ENCODE measurements around the gene SETBP1.
A peak's percentile ranks its signal among the peaks of the same experiment; 100 is the strongest.

The SETBP1 gene

GRCh38 chr18:44741511-44741910, 60.8 kb downstream of the SETBP1 start:
- H3K4me1 ChIP-seq (ENCODE audit: control insufficient read depth, insufficient read depth, low read length, poor library complexity, severe bottlenecking): peaks cover 13% of the 10 kb centered on the region
- H3K4me3 ChIP-seq (ENCODE audit: extremely low read depth, insufficient read depth, low read length, poor library complexity, severe bottlenecking): no peak overlapping the region
- H3K9me3 ChIP-seq (ENCODE audit: control insufficient read depth, low read length): no peaks in the 10 kb centered on the region
- 86 to 94% methylated on average over 2 to 5 of the region's 5 CpGs for WGBS, 2 experiments (ENCODE audit: insufficient coverage in 2 of 2)
- H3K27ac ChIP-seq (ENCODE audit: low read depth, low read length, severe bottlenecking): no peak overlapping the region
- H3K36me3 ChIP-seq (ENCODE audit: control insufficient read depth, insufficient read depth, low read length): peaks cover 5% of the 10 kb centered on the region

GRCh38 chr18:44742126-44742525, 61.4 kb downstream of the SETBP1 start:
- no peak overlapping the region for H3K27ac ChIP-seq (ENCODE audit: low read depth, low read length, severe bottlenecking)
- 92% methylated on average over 3 of the region's 3 CpGs; no CpG with 5 or more reads in 1 of the 2 experiments for WGBS, 2 experiments (ENCODE audit: insufficient coverage in 2 of 2)
- H3K9me3 ChIP-seq (ENCODE audit: control insufficient read depth, low read length): no peaks in the 10 kb centered on the region
- H3K4me1 ChIP-seq (ENCODE audit: control insufficient read depth, insufficient read depth, low read length, poor library complexity, severe bottlenecking): peaks cover 13% of the 10 kb centered on the region
- peaks cover 5% of the 10 kb centered on the region for H3K36me3 ChIP-seq (ENCODE audit: control insufficient read depth, insufficient read depth, low read length)
- no peak overlapping the region for H3K4me3 ChIP-seq (ENCODE audit: extremely low read depth, insufficient read depth, low read length, poor library complexity, severe bottlenecking)

- peaks cover 5% of the 10 kb centered on the region for H3K36me3 ChIP-seq (ENCODE audit: control insufficient read depth, insufficient read depth, low read length)
- peak overlapping the region; percentile 13 for H3K27ac ChIP-seq (ENCODE audit: low read depth, low read length, severe bottlenecking)
- peaks cover 13% of the 10 kb centered on the region for H3K4me1 ChIP-seq (ENCODE audit: control insufficient read depth, insufficient read depth, low read length, poor library complexity, severe bottlenecking)
- no peak overlapping the region for H3K4me3 ChIP-seq (ENCODE audit: extremely low read depth, insufficient read depth, low read length, poor library complexity, severe bottlenecking)
- WGBS, 2 experiments (ENCODE audit: insufficient coverage in 2 of 2): 49 to 57% methylated on average over 2 of the region's 3 CpGs
- no peaks in the 10 kb centered on the region for H3K9me3 ChIP-seq (ENCODE audit: control insufficient read depth, low read length)
Measured at GRCh38 chr18:44742718-44743311, 62.1 kb downstream of the SETBP1 start.

- H3K27ac ChIP-seq (ENCODE audit: low read depth, low read length, severe bottlenecking): no peak overlapping the region
- WGBS, 2 experiments (ENCODE audit: insufficient coverage in 2 of 2): 89% methylated on average over 2 of the region's 2 CpGs; no CpG with 5 or more reads in 1 of the 2 experiments
- H3K4me3 ChIP-seq (ENCODE audit: extremely low read depth, insufficient read depth, low read length, poor library complexity, severe bottlenecking): no peak overlapping the region
- H3K36me3 ChIP-seq (ENCODE audit: control insufficient read depth, insufficient read depth, low read length): peaks cover 5% of the 10 kb centered on the region
- peaks cover 13% of the 10 kb centered on the region for H3K4me1 ChIP-seq (ENCODE audit: control insufficient read depth, insufficient read depth, low read length, poor library complexity, severe bottlenecking)
- H3K9me3 ChIP-seq (ENCODE audit: control insufficient read depth, low read length): no peaks in the 10 kb centered on the region
Measured at GRCh38 chr18:44743631-44744030, 62.9 kb downstream of the SETBP1 start.

DNA sequence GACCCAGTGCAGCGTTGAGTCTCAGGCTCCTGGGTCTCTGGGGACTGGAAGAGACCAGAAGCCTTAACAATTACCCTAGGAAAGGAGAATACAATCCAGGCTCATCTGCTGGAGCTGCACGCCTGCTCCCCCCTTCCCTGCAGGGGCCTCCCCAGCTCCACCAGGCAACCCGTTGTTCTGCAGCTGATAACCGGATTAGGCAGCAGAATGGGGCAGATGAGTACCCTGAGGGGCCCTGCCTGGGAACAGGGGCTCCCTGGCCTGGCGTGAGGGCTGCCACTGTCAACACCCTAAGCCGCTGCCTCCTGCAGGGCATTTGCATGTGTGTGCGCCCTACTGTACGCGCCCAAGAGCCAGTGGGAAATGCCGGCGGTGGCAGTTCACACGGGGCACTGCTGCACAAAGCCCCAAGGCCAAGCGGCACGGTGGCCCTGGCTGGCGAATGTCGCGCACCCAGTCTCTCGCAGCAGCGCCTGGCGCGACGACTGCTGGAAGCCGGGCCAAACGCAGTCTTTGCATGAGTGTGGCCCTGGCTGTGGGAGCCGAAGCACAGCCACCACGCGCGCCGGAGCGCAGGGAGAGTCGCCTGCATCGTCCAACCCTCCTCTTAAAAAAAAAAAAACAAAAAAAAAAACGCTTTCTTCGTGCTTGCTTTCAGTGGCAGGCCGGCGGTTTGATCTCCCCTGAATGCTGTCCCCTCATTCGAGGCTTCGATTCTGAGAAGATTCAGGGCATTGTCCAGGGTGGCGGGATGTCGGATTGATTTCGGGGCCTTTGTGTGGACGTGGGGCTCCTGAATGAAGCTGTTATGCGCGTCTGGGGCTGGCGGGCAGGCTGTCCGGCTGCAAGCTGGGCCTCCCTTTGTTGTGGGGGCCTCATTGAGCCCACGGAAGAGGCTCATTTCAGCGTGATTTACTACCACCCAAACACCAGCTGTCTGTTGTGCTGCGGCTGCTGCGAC, 63.8 kb downstream of the SETBP1 start:
- Histone ChIP-seq H3K9me3 (ENCODE audit: control insufficient read depth, low read length) (no peaks in the 10 kb centered on the region), H3K36me3 (ENCODE audit: control insufficient read depth, insufficient read depth, low read length) (peaks cover 9% of the 10 kb centered on the region), H3K4me1 (ENCODE audit: control insufficient read depth, insufficient read depth, low read length, poor library complexity, severe bottlenecking) (peaks cover 13% of the 10 kb centered on the region), H3K27ac (ENCODE audit: low read depth, low read length, severe bottlenecking) (peak overlapping the region; percentile 20), H3K4me3 (ENCODE audit: extremely low read depth, insufficient read depth, low read length, poor library complexity, severe bottlenecking) (no peak overlapping the region)
- 83 to 91% methylated on average over 33 to 48 of the region's 50 CpGs for WGBS, 2 experiments (ENCODE audit: insufficient coverage in 2 of 2)

- Histone ChIP-seq H3K36me3 (ENCODE audit: control insufficient read depth, insufficient read depth, low read length) (peaks cover 5% of the 10 kb centered on the region), H3K9me3 (ENCODE audit: control insufficient read depth, low read length) (no peaks in the 10 kb centered on the region), H3K27ac (ENCODE audit: low read depth, low read length, severe bottlenecking) (no peak overlapping the region), H3K4me1 (ENCODE audit: control insufficient read depth, insufficient read depth, low read length, poor library complexity, severe bottlenecking) (peaks cover 5% of the 10 kb centered on the region), H3K4me3 (ENCODE audit: extremely low read depth, insufficient read depth, low read length, poor library complexity, severe bottlenecking) (no peak overlapping the region)
- no CpG with 5 or more reads among the region's 1 CpG for WGBS, 2 experiments (ENCODE audit: insufficient coverage in 2 of 2)
Measured at GRCh38 chr18:44747157-44747556, 66.5 kb downstream of the SETBP1 start.

DNA sequence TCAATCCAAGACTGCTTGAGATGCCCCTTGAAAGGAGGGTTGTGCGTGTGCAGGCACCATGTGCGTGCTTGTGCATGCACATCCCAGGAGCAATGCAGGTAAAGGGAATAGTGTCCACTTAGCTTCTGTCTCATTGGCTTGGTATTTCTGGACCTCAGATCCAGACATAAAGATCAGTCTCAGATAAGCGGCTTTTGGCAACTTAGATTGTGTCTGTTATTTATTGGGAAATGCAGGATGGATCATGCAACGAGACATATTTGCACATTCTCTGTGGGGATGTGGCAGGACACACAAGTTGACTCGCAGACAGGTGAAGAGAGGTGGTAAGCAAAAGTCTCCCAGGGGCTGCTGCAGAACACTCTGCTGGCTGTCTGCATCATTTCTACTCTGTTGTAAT, 67.9 kb downstream of the SETBP1 start:
- Histone ChIP-seq H3K27ac (ENCODE audit: low read depth, low read length, severe bottlenecking) (no peak overlapping the region), H3K4me1 (ENCODE audit: control insufficient read depth, insufficient read depth, low read length, poor library complexity, severe bottlenecking) (no peaks in the 10 kb centered on the region)

GRCh38 chr18:44750774-44751173, 70.1 kb downstream of the SETBP1 start:
- no peaks in the 10 kb centered on the region for H3K9me3 ChIP-seq (ENCODE audit: control insufficient read depth, low read length)
- H3K36me3 ChIP-seq (ENCODE audit: control insufficient read depth, insufficient read depth, low read length): peaks cover 7% of the 10 kb centered on the region
- H3K27ac ChIP-seq (ENCODE audit: low read depth, low read length, severe bottlenecking): no peak overlapping the region
- no peak overlapping the region for H3K4me3 ChIP-seq (ENCODE audit: extremely low read depth, insufficient read depth, low read length, poor library complexity, severe bottlenecking)
- H3K4me1 ChIP-seq (ENCODE audit: control insufficient read depth, insufficient read depth, low read length, poor library complexity, severe bottlenecking): no peaks in the 10 kb centered on the region
- 94% methylated on average over 1 of the region's 1 CpG; no CpG with 5 or more reads in 1 of the 2 experiments for WGBS, 2 experiments (ENCODE audit: insufficient coverage in 2 of 2)

More for the DNA sequence above, 67.9 kb downstream of the SETBP1 start:
- 94 to 96% methylated on average over 5 of the region's 5 CpGs for WGBS, 2 experiments (ENCODE audit: insufficient coverage in 2 of 2)
- peaks cover 7% of the 10 kb centered on the region for H3K36me3 ChIP-seq (ENCODE audit: control insufficient read depth, insufficient read depth, low read length)
- no peaks in the 10 kb centered on the region for H3K9me3 ChIP-seq (ENCODE audit: control insufficient read depth, low read length)
- no peak overlapping the region for H3K4me3 ChIP-seq (ENCODE audit: extremely low read depth, insufficient read depth, low read length, poor library complexity, severe bottlenecking)

DNA sequence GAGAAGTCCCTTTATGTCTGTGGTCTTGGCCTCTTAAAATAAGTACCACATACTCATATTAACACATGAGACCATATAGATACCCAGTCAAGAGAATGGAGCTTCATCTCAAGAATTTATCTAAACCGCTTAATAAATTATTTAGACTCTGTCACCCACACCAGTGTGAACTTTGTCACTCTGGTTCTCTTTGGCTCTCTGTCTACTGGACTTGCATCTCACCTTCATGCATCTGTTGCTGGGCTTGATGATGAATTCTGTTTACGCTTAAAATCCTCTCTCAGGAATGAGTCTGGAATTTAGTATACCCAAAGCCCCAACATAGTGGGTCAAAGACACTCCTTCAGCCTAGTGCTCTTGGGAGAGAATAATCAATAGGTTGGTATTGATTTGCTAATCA, 73.9 kb downstream of the SETBP1 start:
- Histone ChIP-seq H3K36me3 (ENCODE audit: control insufficient read depth, insufficient read depth, low read length) (peaks cover 4% of the 10 kb centered on the region), H3K4me1 (ENCODE audit: control insufficient read depth, insufficient read depth, low read length, poor library complexity, severe bottlenecking) (no peaks in the 10 kb centered on the region), H3K9me3 (ENCODE audit: control insufficient read depth, low read length) (no peaks in the 10 kb centered on the region), H3K27ac (ENCODE audit: low read depth, low read length, severe bottlenecking) (no peak overlapping the region), H3K4me3 (ENCODE audit: extremely low read depth, insufficient read depth, low read length, poor library complexity, severe bottlenecking) (no peak overlapping the region)
- WGBS, 2 experiments (ENCODE audit: insufficient coverage in 2 of 2): 79 to 100% methylated on average over 1 of the region's 2 CpGs

DNA sequence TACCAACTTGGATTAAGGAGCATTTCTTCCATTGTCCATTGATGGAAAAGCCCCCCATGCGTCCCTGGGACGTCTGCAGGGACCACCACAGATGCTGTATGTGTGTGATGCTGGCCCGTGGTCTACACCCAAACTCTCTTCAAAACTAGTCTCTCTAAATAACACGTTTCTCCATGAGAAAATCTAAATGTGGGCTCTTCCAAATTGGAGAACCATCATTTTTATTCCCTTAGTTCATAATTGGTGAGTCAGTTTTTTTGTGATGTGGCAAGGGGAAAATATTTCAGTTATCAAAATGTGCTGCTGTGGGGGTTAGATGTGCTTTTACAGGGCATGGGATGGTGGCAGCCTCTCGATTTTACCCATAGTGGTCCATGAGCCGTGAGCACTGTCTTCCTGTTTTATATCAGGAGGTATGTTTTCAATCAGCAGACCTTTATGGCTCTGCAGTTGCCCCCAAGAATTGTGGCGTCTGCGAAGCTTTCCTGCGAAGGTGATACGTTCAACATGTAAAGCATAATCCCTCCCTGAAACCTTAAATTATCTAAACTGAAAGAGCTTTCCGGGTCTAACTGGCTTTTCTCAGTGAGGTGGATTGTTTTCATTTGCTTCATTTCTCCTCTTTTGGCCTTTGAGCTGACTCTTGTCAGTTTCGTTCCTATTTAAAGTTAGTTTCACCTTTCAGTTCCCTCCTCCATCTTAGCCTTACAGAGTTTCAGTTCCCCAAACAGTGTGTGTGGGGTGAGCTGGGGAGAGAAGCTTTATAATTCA, 78.4 kb downstream of the SETBP1 start:
- Histone ChIP-seq H3K9me3 (ENCODE audit: control insufficient read depth, low read length) (no peaks in the 10 kb centered on the region), H3K36me3 (ENCODE audit: control insufficient read depth, insufficient read depth, low read length) (no peaks in the 10 kb centered on the region), H3K27ac (ENCODE audit: low read depth, low read length, severe bottlenecking) (no peak overlapping the region), H3K4me3 (ENCODE audit: extremely low read depth, insufficient read depth, low read length, poor library complexity, severe bottlenecking) (no peak overlapping the region), H3K4me1 (ENCODE audit: control insufficient read depth, insufficient read depth, low read length, poor library complexity, severe bottlenecking) (no peaks in the 10 kb centered on the region)
- 96 to 98% methylated on average over 3 to 8 of the region's 12 CpGs for WGBS, 2 experiments (ENCODE audit: insufficient coverage in 2 of 2)

Measured in mesodermal cell (in vitro differentiated cells).